Heart right ventricle (tissue), 16 donors: ENCODE data around the gene MICAL2. TPM values are rescaled to one million over a fixed set of nuclear protein-coding genes. Genes with fewer than 3 reads are reported as not detected.

Source experiments
- ATAC-seq, 8 donors: fragments of 200-7000 bp; cut with Tn5 transposase; one replicate each; pipeline ENCODE4 v1.9.1; 2020; ENCODE audit warnings: mild to moderate bottlenecking in 8 of 8, moderate library complexity in 8 of 8, moderate number of reproducible peaks in 1 of 8
- DNase-seq, 2 donors: peaks; one replicate each; pipeline ENCODE4 v3.0.0-alpha.2; 2020
- H3K27ac ChIP-seq, 10 donors: fragments of 200-600 bp; sonication (generic) in 2 of 10; one replicate each; pipeline versions ENCODE4 v1.5.0 to v1.8.0; 2020 to 2022; ENCODE audit warnings: mild to moderate bottlenecking in 3 of 10
- H3K27me3 ChIP-seq, 7 donors: fragments of 200-600 bp; one replicate each; pipeline ENCODE4 v1.8.0; 2021 to 2022; ENCODE audit warnings: mild to moderate bottlenecking in 2 of 7
- H3K36me3 ChIP-seq, 9 donors: fragments of 200-600 bp; sonication (generic) in 1 of 9; one replicate each; pipeline versions ENCODE4 v1.5.0 to v1.8.0; 2020 to 2022; ENCODE audit warnings: mild to moderate bottlenecking in 2 of 9
- H3K4me1 ChIP-seq, 9 donors: fragments of 200-600 bp; sonication (generic) in 1 of 9; one replicate each; pipeline versions ENCODE4 v1.5.0 to v1.8.0; 2020 to 2022; ENCODE audit warnings: mild to moderate bottlenecking in 4 of 9
- H3K4me3 ChIP-seq, 10 donors: fragments of 200-600 bp; sonication (generic) in 2 of 10; one replicate each; pipeline versions ENCODE4 v1.5.0 to v1.8.0; 2020 to 2022; ENCODE audit warnings: mild to moderate bottlenecking in 7 of 10, moderate library complexity in 2 of 10
- H3K9me3 ChIP-seq, 11 donors: fragments of 200-600 bp in 10 of 11; sonication (generic) in 2 of 11; one replicate each; pipeline versions ENCODE4 v1.5.0 to v1.8.0; 2013 to 2022; ENCODE audit warnings: mild to moderate bottlenecking in 2 of 11, control low read depth in 1 of 11, moderate library complexity in 1 of 11
- WGBS, 2 donors: extraction: QIAGEN DNeasy Blood & Tissue Kit; methylation state at CpG; one replicate each; pipeline ENCODE4 v1.1.7; 2013; ENCODE audit warnings: inconsistent platforms in 1 of 2; 5-methylcytosine and 5-hydroxymethylcytosine counted together
- intact Hi-C, 10 donors: fragments of 100-400 bp; cut with DNase I; formaldehyde crosslinking; loops; one replicate each; pipeline versions ENCODE4 v1.11.1 to v1.14.2; 2022
- polyA plus RNA-seq, 2 donors: library from polyadenylated mRNA; stranded (reverse); fragments of 200-250 nt; gene quantifications; one replicate each; pipeline ENCODE4 v1.2.3, GENCODE V29; 2013
- total RNA-seq, 10 donors: library from RNA; stranded (reverse); fragmentation: NEBNext Ultra II Directional in 3 of 10; extraction: Animal tissue kit (Norgen Biotek cat#: 25700) in 3 of 10; gene quantifications; one replicate each; pipeline versions ENCODE4 v1.2.1 to v1.2.4, GENCODE V29; 2021 to 2023
- TF ChIP-seq, protein P1 (sequence below), 9 donors: fragments of 200-600 bp; sonication (generic) in 2 of 9; IDR thresholded peaks; one replicate each; pipeline versions ENCODE4 v1.5.0 to v1.8.0; 2021 to 2022; ENCODE audit warnings: antibody characterized with exemption in 9 of 9, mild to moderate bottlenecking in 5 of 9, moderate library complexity in 1 of 9
- donor health status: Arrhythmogenic right ventricular cardiomyopathy.
- donor health status: ischemic (EF 13 %, LVEDD 7.1; RV severe dilation, severe dysfunction).
- donor health status: healthy with polysubstance abuse.
- donor health status: DM: no; HTN: yes; CAD: no.
- donor health status: DM: no; HTN: no; CAD: no.
- donor health status: ischemic (EF 25% LVEDD 6.9; RV normal size, moderate dysfunction).
- donor health status: ischemic (EF 25% LVEDD 5.7; RV mildly dilated, moderate dysfunction).
- donor health status: healthy.
- donor health status: DM: yes; HTN: yes; CAD: no.
- donor health status: Ischemic cardiomyopathy.
- donor health status: ischemic (EF 35%, LVEDD 5.7; RV mildly dilated, moderate dysfunction).
- donor health status: nonischemic (EF 11% LVEDD 7.7; RV severe dilation, severe dysfunction).
- donor health status: DM: yes; HTN: yes; CAD: no.
- donor health status: PGD.
- donor health status: ischemic (EF 29% LVEDD 5.4; RV normal size, mild dysfunction).
- donor health status: nonischemic (EF 23%, LVEDD 6.1; RV moderate dilation, normal function).

The MICAL2 gene
- total and polyA plus RNA-seq, 12 donors, result 32.5 to 95.7 (median 70.5) TPM

GRCh38 chr11:12147827-12148226 lies 37.4 kb downstream of the MICAL2 start:
- H3K27me3 ChIP-seq, result no peaks in the 10 kb centered on the region
- peaks cover 0 to 3% (median 0%) of the 10 kb centered on the region in 9 donors for H3K36me3 ChIP-seq
- peaks cover 9 to 59% (median 39%) of the 10 kb centered on the region in 9 donors for H3K4me1 ChIP-seq
- intact Hi-C loops, result no loop called here
- 82 to 87% methylated on average over 5 of the region's 5 CpGs for WGBS, 2 donors
- no peak overlapping the region for H3K27ac ChIP-seq
- no peak overlapping the region for H3K4me3 ChIP-seq
- DNase-seq (no peak), ATAC-seq (no peak)
- no peaks in the 10 kb centered on the region for H3K9me3 ChIP-seq
- TF ChIP-seq, protein P1, sequence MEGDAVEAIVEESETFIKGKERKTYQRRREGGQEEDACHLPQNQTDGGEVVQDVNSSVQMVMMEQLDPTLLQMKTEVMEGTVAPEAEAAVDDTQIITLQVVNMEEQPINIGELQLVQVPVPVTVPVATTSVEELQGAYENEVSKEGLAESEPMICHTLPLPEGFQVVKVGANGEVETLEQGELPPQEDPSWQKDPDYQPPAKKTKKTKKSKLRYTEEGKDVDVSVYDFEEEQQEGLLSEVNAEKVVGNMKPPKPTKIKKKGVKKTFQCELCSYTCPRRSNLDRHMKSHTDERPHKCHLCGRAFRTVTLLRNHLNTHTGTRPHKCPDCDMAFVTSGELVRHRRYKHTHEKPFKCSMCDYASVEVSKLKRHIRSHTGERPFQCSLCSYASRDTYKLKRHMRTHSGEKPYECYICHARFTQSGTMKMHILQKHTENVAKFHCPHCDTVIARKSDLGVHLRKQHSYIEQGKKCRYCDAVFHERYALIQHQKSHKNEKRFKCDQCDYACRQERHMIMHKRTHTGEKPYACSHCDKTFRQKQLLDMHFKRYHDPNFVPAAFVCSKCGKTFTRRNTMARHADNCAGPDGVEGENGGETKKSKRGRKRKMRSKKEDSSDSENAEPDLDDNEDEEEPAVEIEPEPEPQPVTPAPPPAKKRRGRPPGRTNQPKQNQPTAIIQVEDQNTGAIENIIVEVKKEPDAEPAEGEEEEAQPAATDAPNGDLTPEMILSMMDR (IDR thresholded peaks at IDR 0.05), result no peak

DNA sequence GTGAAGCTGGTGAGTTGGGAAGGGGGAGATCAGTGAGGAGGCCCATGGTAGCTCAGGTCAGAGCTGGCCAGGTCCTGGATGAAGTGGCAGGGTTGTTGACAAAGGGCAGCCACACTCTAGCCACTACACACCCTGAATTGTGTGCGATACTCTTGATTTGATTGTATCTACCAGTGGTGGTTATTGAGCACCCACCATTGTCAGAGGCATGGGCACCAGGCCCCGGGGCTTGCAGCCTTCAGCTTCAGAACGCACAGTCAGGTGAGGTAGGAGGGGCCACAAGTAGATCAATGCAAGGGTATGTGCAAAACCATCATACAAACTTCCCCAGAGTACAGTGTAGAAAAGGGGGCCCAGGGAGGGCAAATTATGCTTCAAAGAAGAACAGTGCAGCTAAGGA lies 38.1 kb downstream of the MICAL2 start:
- intact Hi-C loops, result no loop called here
- Histone ChIP-seq H3K27me3 (no peaks in the 10 kb centered on the region), H3K27ac (no peak overlapping the region), H3K9me3 (no peaks in the 10 kb centered on the region), H3K36me3 (peaks cover 0 to 9% (median 0%) of the 10 kb centered on the region in 9 donors), H3K4me1 (peaks cover 5 to 52% (median 35%) of the 10 kb centered on the region in 9 donors), H3K4me3 (no peak overlapping the region)
- no peak for DNase-seq
- peak in 1 of 8 donors; percentile 27 for ATAC-seq
- WGBS, 2 donors, result 97 to 98% methylated on average over 3 of the region's 3 CpGs
- TF ChIP-seq, protein P1 (IDR thresholded peaks at IDR 0.05), result no peak

- Histone ChIP-seq H3K4me1 (peaks cover under 1 to 48% (median 31%) of the 10 kb centered on the region in 9 donors), H3K27ac (no peak overlapping the region), H3K36me3 (peaks cover 0 to 13% (median 0%) of the 10 kb centered on the region in 9 donors), H3K27me3 (no peaks in the 10 kb centered on the region), H3K9me3 (no peaks in the 10 kb centered on the region), H3K4me3 (no peak overlapping the region)
- DNase-seq (no peak), ATAC-seq (peak in 1 of 8 donors; percentile 17)
- 74 to 84% methylated on average over 4 of the region's 4 CpGs for WGBS, 2 donors
- TF ChIP-seq, protein P1 (IDR thresholded peaks at IDR 0.05), result no peak
- intact Hi-C loops, result no loop called here
Measured at GRCh38 chr11:12148882-12149281, 38.5 kb downstream of the MICAL2 start.

DNA sequence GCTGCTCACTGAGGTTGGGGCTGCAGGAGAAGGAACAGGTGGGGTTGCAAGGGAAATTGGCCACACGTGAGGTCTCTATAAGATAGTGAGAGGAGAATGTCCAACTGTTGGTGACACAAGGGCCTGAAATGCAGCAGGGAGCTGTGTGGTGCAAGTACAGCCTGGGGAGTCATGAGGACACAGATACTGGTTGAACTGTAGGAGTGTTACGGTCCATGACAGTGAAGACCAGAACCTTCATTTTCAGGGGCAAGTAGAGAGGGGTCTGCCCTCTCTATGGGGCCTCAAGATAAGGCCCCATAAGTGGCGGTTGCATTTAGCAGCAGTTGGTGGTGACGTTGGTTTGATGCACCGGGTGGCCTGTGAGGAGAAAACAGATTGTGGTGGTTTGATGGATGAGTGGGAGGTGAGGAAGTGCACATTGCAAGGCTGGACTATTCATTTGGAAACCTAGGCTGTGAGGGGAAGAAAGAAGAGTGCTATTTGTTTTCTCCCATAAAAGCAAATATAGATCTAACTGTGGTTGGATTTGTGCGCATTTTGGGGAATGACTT lies 39.4 kb downstream of the MICAL2 start:
- DNase-seq (no peak), ATAC-seq (peak in 4 of 8 donors; percentile 33 to 39 (median 37))
- H3K9me3 ChIP-seq, result no peaks in the 10 kb centered on the region
- intact Hi-C loops, result no loop called here
- no peaks in the 10 kb centered on the region for H3K27me3 ChIP-seq
- peaks cover 0 to 22% (median 0%) of the 10 kb centered on the region in 9 donors for H3K36me3 ChIP-seq
- TF ChIP-seq, protein P1 (IDR thresholded peaks at IDR 0.05), result no peak
- no peak overlapping the region for H3K4me3 ChIP-seq
- WGBS, 2 donors, result 62 to 82% methylated on average over 6 of the region's 6 CpGs
- H3K4me1 ChIP-seq, result peaks cover 0 to 40% (median 22%) of the 10 kb centered on the region in 9 donors
- no peak overlapping the region for H3K27ac ChIP-seq
